Hematopoietic multipotent progenitor cell treated with erythropoietin and hydrocortisone succinate and interleukin-3 and kit ligand, for 15 days (in vitro differentiated cells): Measurements from ENCODE around the gene PDLIM1.
"Not testable (repeated sequence)": the region's sequence is repeated elsewhere in the genome, so short reads cannot be mapped to it uniquely, and the experiment has no call there.

Experiments
- DNase-seq: peaks from one replicate; pipeline ENCODE4 v3.0.0-alpha.2; 2015; ENCODE audit warnings: low spot score

The PDLIM1 gene

GRCh38 chr10:95202865-95203264, 87.9 kb downstream of the PDLIM1 start:
- DNase-seq = not testable (repeated sequence)

- DNase-seq = no peak
Measured at GRCh38 chr10:95201736-95202135, 89.1 kb downstream of the PDLIM1 start.

- no peak for DNase-seq
Measured at GRCh38 chr10:95196046-95196445, 94.8 kb downstream of the PDLIM1 start.

- no peak for DNase-seq
Measured at GRCh38 chr10:95193944-95194343, 96.9 kb downstream of the PDLIM1 start, which contains the start of gene ACSM6. ACSM6 (plus strand) TSS chr10:95194238; CDS start chr10:95194486, 248 bp downstream.

GRCh38 chr10:95188593-95188992, 102.2 kb downstream of the PDLIM1 start:
- no peak for DNase-seq

- no peak for DNase-seq
Measured at GRCh38 chr10:95187617-95188016, 103.2 kb downstream of the PDLIM1 start.
